HEK293T (cell line): ENCODE results near the gene HEYL.

Source experiments
- ARNT ChIP-seq: fragments of 450-650 bp; IDR thresholded peaks from 2 replicates; pipeline ENCODE4 v1.6.1; 2017; ENCODE audit warnings: mild to moderate bottlenecking
- BHLHE40 ChIP-seq: fragments of 450-650 bp; IDR thresholded peaks from 2 replicates; pipeline ENCODE4 v1.6.1; 2016; ENCODE audit warnings: mild to moderate bottlenecking, moderate library complexity, borderline replicate concordance
- FOXA1 ChIP-seq: fragments of 450-650 bp; IDR thresholded peaks from 2 replicates; pipeline ENCODE4 v1.6.1; 2016; ENCODE audit warnings: mild to moderate bottlenecking
- FOXK2 ChIP-seq: fragments of 450-650 bp; IDR thresholded peaks from 2 replicates; pipeline ENCODE4 v1.6.1; 2016; ENCODE audit warnings: mild to moderate bottlenecking
- FOXM1 ChIP-seq: fragments of 450-650 bp; IDR thresholded peaks from 2 replicates; pipeline ENCODE4 v1.6.1; 2017; ENCODE audit warnings: mild to moderate bottlenecking, borderline replicate concordance
- L3MBTL2 ChIP-seq: fragments of 450-650 bp; conservative IDR thresholded peaks from 2 replicates; pipeline ENCODE4 v1.6.1; 2016; ENCODE audit warnings: mild to moderate bottlenecking
- LEF1 ChIP-seq: fragments of 450-650 bp; IDR thresholded peaks from 2 replicates; pipeline ENCODE4 v1.6.1; 2017; ENCODE audit warnings: mild to moderate bottlenecking, borderline replicate concordance
- SP1 ChIP-seq: fragments of 450-650 bp; IDR thresholded peaks from 2 replicates; pipeline ENCODE4 v1.6.1; 2017
- SUZ12 ChIP-seq: fragments of 450-650 bp; IDR thresholded peaks from 2 replicates; pipeline ENCODE4 v1.6.1; 2016; ENCODE audit warnings: mild to moderate bottlenecking
- TARDBP ChIP-seq: fragments of 450-650 bp; IDR thresholded peaks from 2 replicates; pipeline ENCODE4 v1.6.1; 2016
- ZNF384 ChIP-seq: fragments of 450-650 bp; IDR thresholded peaks from 2 replicates; pipeline ENCODE4 v1.6.1; 2016
- TF ChIP-seq, protein P1 (sequence below): fragments of 450-650 bp; IDR thresholded peaks from 2 replicates; pipeline ENCODE4 v1.6.1; 2016

DNA sequence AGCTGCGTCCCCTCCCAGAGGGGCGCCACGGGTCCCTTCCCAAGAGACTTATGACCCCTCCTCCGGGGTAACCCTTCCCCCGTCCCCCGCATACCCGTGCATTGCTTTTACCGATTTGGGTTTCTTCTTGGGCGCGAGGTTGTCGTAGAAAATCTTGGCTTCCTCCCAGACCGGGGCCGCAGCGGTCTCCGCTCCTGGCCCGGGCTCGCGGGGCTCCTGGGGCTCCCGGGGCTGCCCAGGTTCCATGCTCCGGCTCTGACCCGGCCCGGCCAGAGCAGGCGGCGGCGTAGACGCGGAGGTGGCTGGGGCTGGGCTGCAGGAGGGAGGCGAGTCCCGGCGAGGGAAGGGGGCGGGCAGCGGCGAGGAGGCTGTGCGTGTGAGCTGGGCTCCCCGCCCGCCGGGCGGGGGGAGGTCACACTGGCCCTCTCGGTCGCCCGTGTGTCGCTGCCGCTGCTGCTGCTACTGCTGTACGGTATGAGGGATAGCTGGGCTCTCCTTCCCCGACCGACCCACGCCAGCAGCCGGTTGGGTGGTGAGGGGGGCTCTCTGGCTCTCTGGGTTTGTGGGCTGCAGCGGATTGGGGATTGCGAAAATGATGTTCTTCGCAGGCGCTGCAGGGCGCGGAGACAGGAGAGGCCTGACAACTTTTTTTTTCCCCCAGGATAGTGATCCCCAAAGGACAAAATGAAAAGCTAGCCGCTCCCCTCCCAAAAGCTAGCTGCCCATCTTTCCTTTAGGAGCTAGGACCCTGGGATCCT is 32.5 kb upstream of the HEYL start, which contains the start of gene NT5C1A:
- TF ChIP-seq ARNT (no peak), FOXA1 (no peak), LEF1 (no peak), BHLHE40 (no peak), FOXK2 (no peak), L3MBTL2 (no peak), SUZ12 (no peak), ZNF384 (no peak), FOXM1 (no peak), TARDBP (no peak), SP1 (no peak)
- TF ChIP-seq, protein P1, sequence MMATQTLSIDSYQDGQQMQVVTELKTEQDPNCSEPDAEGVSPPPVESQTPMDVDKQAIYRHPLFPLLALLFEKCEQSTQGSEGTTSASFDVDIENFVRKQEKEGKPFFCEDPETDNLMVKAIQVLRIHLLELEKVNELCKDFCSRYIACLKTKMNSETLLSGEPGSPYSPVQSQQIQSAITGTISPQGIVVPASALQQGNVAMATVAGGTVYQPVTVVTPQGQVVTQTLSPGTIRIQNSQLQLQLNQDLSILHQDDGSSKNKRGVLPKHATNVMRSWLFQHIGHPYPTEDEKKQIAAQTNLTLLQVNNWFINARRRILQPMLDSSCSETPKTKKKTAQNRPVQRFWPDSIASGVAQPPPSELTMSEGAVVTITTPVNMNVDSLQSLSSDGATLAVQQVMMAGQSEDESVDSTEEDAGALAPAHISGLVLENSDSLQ: no peak
